ENCODE results near the gene WDR76.

GRCh38 chr15:43876872-43877271 is 50.1 kb downstream of the WDR76 start:
- TF ChIP-seq CHD2 (IDR thresholded peaks at IDR 0.05; ENCODE audit: low read length, partially characterized antibody): no peak
- no peak for TF ChIP-seq MXI1 (IDR thresholded peaks at IDR 0.05; ENCODE audit: low read depth, low read length)
- no peak for TF ChIP-seq CTCF (IDR thresholded peaks at IDR 0.05)
- no peak for TF ChIP-seq FOXM1 (IDR thresholded peaks at IDR 0.05; ENCODE audit: low read depth)
- no peak for TF ChIP-seq NRF1 (IDR thresholded peaks at IDR 0.05; ENCODE audit: low read depth, low read length)
- TF ChIP-seq REST (IDR thresholded peaks at IDR 0.05; ENCODE audit: low read depth, low read length): no peak
- no peak for TF ChIP-seq USF2 (IDR thresholded peaks at IDR 0.05; ENCODE audit: borderline replicate concordance, low read depth, low read length)
- TF ChIP-seq RCOR1 (IDR thresholded peaks at IDR 0.05; ENCODE audit: low read length): no peak
- TF ChIP-seq SMC3 (IDR thresholded peaks at IDR 0.05; ENCODE audit: low read depth, low read length): no peak
- no peak for TF ChIP-seq TEAD4 (IDR thresholded peaks at IDR 0.05; ENCODE audit: borderline replicate concordance, insufficient read depth)
- no peak for TF ChIP-seq RAD21 (IDR thresholded peaks at IDR 0.05; ENCODE audit: low read length)
- TF ChIP-seq ZBTB33 (IDR thresholded peaks at IDR 0.05; ENCODE audit: borderline replicate concordance, low read depth): no peak

All from SK-N-SH (cell line).